AG09309 (cell line): ENCODE measurements around the gene PTPRM.

Experiments
- DNase-seq: peaks from one replicate; pipeline ENCODE4 v3.0.0-alpha.2; 2010; ENCODE audit warnings: low read depth
- H3K4me3 ChIP-seq: 2 replicates; pipeline ENCODE4 v1.5.1; 2011; ENCODE audit warnings: mild to moderate bottlenecking, low read depth, low read length, moderate library complexity; ENCODE audit not compliant: control insufficient read depth
- CTCF ChIP-seq: IDR thresholded peaks from 2 replicates; pipeline ENCODE4 v1.5.1; 2011; ENCODE audit warnings: mild to moderate bottlenecking, low read depth, low read length, inconsistent platforms; ENCODE audit not compliant: insufficient read depth, control insufficient read depth; ENCODE audit errors: missing control alignments

The PTPRM gene

GRCh38 chr18:8332286-8332685 lies 765.2 kb downstream of the PTPRM start:
- no peak overlapping the region for H3K4me3 ChIP-seq
- DNase-seq: no peak
- TF ChIP-seq CTCF: no peak

- DNase-seq: no peak
- TF ChIP-seq CTCF: no peak
- H3K4me3 ChIP-seq: no peak overlapping the region
Measured at GRCh38 chr18:8333961-8334360, 766.8 kb downstream of the PTPRM start.

- TF ChIP-seq CTCF: no peak
- no peak overlapping the region for H3K4me3 ChIP-seq
- no peak for DNase-seq
Measured at GRCh38 chr18:8337211-8337610, 770.1 kb downstream of the PTPRM start.

GRCh38 chr18:8339210-8339609 lies 772.1 kb downstream of the PTPRM start:
- H3K4me3 ChIP-seq: no peak overlapping the region
- TF ChIP-seq CTCF: no peak
- no peak for DNase-seq

- H3K4me3 ChIP-seq: no peak overlapping the region
Measured at GRCh38 chr18:8339952-8340351, 772.8 kb downstream of the PTPRM start.

GRCh38 chr18:8341481-8342230 lies 774.5 kb downstream of the PTPRM start:
- no peak for DNase-seq
- TF ChIP-seq CTCF: no peak

More at GRCh38 chr18:8339952-8340351, 772.8 kb downstream of the PTPRM start:
- no peak for TF ChIP-seq CTCF
- no peak for DNase-seq

More at GRCh38 chr18:8341481-8342230, 774.5 kb downstream of the PTPRM start:
- no peak overlapping the region for H3K4me3 ChIP-seq
